HL-60 (cell line): ENCODE measurements around the gene RUSF1.

Experiments used
- DNase-seq, 2 experiments: peaks; one replicate each; pipeline ENCODE4 v3.0.0-alpha.2; 2010 to 2020; ENCODE audit warnings: low read depth in 1 of 2, low spot score in 1 of 2
- H3K27ac ChIP-seq: fragments of 250-450 bp; sonication (Bioruptor Pico); replicated peaks from 2 replicates; pipeline ENCODE4 v1.5.1; 2020; ENCODE audit warnings: mild to moderate bottlenecking, moderate library complexity
- H3K27me3 ChIP-seq: fragments of 250-450 bp; sonication (Bioruptor Pico); 2 replicates; pipeline ENCODE4 v1.5.1; 2021; ENCODE audit warnings: mild to moderate bottlenecking, moderate library complexity; ENCODE audit not compliant: insufficient read depth, poor library complexity, severe bottlenecking
- H3K4me3 ChIP-seq: replicated peaks from 2 replicates; pipeline ENCODE4 v1.5.1; 2011; ENCODE audit warnings: mild to moderate bottlenecking, control low read depth, low read length; ENCODE audit not compliant: insufficient read depth
- GABPA ChIP-seq: IDR thresholded peaks from 2 replicates; pipeline ENCODE4 v1.6.1; 2012; ENCODE audit warnings: low read depth
- POLR2AphosphoS5 ChIP-seq: IDR thresholded peaks from 2 replicates; pipeline ENCODE4 v1.6.1; 2012; ENCODE audit warnings: low read depth
- SPI1 ChIP-seq: IDR thresholded peaks from 2 replicates; pipeline ENCODE4 v1.6.1; 2012; ENCODE audit warnings: low read depth, mild to moderate bottlenecking, borderline replicate concordance
- TF ChIP-seq, protein P1 (sequence below): IDR thresholded peaks from one replicate; pipeline ENCODE4 v1.5.1; 2011; ENCODE audit warnings: low read length, control low read depth, inconsistent platforms; ENCODE audit not compliant: insufficient read depth
- TF ChIP-seq, protein P2 (sequence below): IDR thresholded peaks from 2 replicates; pipeline ENCODE4 v1.6.1; 2012; ENCODE audit warnings: low read depth; ENCODE audit not compliant: insufficient replicate concordance

RUSF1 gene

DNA sequence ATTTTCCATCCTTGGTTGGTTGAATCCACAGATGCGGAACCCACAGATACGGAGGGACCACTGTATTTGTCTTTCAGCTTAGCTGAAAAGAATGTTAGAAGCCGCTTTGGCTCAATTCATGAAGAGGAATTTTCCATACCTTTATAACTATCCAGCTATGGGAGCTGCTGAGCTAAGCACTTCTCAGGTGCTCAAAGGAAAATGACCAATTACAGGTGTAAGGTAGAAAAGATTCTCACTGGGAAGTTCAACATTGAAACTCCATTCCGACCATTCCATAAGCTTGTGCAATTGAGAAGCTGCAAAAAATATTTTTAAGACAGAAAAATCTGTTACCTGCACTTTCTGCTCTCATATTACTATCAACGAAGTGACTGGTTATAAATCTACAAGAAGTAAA, 22.2 kb upstream of the RUSF1 start:
- Histone ChIP-seq H3K27ac (no peak overlapping the region), H3K27me3 (peaks cover 12% of the 10 kb centered on the region), H3K4me3 (no peak overlapping the region)
- TF ChIP-seq POLR2AphosphoS5 (no peak), SPI1 (no peak)
- TF ChIP-seq, protein P1, sequence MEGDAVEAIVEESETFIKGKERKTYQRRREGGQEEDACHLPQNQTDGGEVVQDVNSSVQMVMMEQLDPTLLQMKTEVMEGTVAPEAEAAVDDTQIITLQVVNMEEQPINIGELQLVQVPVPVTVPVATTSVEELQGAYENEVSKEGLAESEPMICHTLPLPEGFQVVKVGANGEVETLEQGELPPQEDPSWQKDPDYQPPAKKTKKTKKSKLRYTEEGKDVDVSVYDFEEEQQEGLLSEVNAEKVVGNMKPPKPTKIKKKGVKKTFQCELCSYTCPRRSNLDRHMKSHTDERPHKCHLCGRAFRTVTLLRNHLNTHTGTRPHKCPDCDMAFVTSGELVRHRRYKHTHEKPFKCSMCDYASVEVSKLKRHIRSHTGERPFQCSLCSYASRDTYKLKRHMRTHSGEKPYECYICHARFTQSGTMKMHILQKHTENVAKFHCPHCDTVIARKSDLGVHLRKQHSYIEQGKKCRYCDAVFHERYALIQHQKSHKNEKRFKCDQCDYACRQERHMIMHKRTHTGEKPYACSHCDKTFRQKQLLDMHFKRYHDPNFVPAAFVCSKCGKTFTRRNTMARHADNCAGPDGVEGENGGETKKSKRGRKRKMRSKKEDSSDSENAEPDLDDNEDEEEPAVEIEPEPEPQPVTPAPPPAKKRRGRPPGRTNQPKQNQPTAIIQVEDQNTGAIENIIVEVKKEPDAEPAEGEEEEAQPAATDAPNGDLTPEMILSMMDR = no peak
- TF ChIP-seq, protein P2, sequence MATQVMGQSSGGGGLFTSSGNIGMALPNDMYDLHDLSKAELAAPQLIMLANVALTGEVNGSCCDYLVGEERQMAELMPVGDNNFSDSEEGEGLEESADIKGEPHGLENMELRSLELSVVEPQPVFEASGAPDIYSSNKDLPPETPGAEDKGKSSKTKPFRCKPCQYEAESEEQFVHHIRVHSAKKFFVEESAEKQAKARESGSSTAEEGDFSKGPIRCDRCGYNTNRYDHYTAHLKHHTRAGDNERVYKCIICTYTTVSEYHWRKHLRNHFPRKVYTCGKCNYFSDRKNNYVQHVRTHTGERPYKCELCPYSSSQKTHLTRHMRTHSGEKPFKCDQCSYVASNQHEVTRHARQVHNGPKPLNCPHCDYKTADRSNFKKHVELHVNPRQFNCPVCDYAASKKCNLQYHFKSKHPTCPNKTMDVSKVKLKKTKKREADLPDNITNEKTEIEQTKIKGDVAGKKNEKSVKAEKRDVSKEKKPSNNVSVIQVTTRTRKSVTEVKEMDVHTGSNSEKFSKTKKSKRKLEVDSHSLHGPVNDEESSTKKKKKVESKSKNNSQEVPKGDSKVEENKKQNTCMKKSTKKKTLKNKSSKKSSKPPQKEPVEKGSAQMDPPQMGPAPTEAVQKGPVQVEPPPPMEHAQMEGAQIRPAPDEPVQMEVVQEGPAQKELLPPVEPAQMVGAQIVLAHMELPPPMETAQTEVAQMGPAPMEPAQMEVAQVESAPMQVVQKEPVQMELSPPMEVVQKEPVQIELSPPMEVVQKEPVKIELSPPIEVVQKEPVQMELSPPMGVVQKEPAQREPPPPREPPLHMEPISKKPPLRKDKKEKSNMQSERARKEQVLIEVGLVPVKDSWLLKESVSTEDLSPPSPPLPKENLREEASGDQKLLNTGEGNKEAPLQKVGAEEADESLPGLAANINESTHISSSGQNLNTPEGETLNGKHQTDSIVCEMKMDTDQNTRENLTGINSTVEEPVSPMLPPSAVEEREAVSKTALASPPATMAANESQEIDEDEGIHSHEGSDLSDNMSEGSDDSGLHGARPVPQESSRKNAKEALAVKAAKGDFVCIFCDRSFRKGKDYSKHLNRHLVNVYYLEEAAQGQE = no peak
- no peak for DNase-seq

DNA sequence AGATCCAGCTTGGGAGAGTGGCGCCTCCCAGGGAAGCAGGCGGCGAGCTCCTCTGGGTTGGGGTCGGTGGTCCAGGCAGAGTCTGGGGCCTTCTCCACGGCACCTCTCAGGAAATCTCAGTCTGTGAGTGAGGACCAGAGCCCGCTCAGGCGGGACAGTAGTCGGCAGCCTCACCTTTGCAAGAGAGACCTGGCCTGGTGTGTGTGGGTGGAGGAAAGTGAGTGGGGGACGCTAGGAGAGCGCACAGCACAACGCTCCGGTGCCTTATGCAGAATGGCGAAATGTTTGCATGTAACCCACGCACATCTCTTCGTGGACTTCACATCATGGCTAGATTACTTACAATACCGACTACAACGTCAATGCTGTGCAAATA, 21.7 kb upstream of the RUSF1 start:
- TF ChIP-seq POLR2AphosphoS5 (no peak), SPI1 (no peak), GABPA (no peak)
- TF ChIP-seq, protein P2 = no peak
- TF ChIP-seq, protein P1 = no peak
- H3K4me3 ChIP-seq = no peak overlapping the region
- H3K27ac ChIP-seq = no peak overlapping the region
- DNase-seq = no peak
- H3K27me3 ChIP-seq = peaks cover 9% of the 10 kb centered on the region

DNA sequence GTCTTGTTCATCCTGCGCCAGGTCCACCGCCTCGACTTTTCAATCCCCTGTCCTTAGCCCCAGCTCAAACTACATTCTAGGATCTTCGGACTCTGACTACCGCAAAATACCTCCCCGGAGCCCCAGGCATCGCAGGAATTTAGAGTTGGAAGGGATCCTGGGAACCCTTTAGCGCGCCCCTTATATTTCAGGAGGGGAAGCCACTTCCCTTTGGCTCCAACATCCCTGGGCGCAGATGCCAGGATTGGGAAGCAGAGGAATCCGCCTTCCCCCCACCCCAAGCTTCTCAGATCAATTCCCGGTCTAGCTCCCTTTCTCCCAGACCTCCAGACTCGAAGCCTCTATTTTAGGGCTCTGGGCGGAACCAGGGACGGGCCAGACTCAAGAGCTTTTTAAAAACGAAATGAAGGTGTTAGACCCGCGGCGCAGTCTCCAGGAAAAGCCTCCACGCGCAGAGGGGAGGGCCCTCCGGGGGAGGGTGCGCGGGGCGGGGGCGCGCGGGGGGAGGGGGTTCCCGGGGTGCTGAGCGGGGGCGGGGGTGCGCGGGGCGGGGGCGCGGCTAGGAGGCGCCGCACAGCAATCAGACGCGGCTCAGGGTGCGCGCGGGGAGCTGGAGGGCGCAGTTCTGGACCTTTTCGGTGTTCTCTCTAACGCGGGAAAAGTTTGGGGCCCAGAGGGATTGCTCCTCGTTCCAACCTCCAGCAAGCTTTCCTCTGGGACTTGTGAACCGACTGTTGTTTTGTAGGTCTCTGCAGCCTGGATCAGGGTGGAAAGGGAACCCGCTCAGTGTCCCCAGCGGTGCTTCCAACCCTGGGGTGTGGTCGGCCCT, 21.1 kb upstream of the RUSF1 start:
- no peak overlapping the region for H3K27ac ChIP-seq
- DNase-seq = no peak
- peaks cover 9% of the 10 kb centered on the region for H3K27me3 ChIP-seq
- TF ChIP-seq GABPA (no peak), POLR2AphosphoS5 (no peak), SPI1 (no peak)
- TF ChIP-seq, protein P2 = no peak
- TF ChIP-seq, protein P1 = no peak
- H3K4me3 ChIP-seq = no peak overlapping the region
